LNCAP (cell line): ENCODE data around the gene DMXL1.

Source experiments
- TF ChIP-seq, protein P1 (sequence below): fragments of 450-650 bp; IDR thresholded peaks from 2 replicates; pipeline ENCODE4 v1.5.1; 2017; ENCODE audit warnings: mild to moderate bottlenecking

Gene DMXL1

DNA sequence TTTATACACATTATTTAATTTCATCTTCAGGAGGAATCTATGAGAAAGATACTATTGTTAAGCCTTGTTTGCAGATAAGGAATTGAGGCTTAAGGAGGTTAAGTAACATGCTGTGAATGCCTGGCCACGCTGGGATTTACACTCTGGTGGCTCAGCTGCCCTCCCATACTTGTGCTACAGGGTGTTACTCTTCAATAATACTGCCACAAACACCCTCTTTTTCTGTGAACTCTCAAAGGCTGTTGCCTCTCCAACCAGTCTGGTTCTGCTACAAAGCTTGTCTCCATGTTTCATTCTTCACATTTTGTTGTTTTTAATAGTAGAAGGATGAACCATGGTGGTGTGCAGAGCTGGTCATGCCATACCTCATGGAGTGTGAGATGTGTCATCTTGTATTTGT, 208.2 kb downstream of the DMXL1 start:
- TF ChIP-seq, protein P1, sequence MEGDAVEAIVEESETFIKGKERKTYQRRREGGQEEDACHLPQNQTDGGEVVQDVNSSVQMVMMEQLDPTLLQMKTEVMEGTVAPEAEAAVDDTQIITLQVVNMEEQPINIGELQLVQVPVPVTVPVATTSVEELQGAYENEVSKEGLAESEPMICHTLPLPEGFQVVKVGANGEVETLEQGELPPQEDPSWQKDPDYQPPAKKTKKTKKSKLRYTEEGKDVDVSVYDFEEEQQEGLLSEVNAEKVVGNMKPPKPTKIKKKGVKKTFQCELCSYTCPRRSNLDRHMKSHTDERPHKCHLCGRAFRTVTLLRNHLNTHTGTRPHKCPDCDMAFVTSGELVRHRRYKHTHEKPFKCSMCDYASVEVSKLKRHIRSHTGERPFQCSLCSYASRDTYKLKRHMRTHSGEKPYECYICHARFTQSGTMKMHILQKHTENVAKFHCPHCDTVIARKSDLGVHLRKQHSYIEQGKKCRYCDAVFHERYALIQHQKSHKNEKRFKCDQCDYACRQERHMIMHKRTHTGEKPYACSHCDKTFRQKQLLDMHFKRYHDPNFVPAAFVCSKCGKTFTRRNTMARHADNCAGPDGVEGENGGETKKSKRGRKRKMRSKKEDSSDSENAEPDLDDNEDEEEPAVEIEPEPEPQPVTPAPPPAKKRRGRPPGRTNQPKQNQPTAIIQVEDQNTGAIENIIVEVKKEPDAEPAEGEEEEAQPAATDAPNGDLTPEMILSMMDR, result no peak

DNA sequence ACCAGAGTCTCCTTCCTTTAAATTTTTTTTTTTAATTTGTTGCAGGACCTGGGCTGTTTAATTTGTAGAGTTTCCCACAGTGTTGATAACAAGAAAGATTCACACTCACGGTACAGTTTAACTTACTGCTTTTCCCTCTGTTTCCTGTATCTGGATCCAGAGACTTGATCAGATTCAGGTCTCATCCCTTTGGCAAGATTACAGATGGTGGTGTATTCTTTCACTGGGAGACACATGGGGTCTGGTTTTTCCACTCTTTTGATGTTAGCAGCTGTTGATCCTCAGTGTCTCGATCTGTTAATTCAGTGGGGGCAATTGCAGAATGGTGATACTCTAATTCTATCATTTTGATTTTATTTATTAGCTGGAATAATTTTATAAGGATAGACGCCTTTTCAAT, 209.5 kb downstream of the DMXL1 start:
- TF ChIP-seq, protein P1, result no peak

DNA sequence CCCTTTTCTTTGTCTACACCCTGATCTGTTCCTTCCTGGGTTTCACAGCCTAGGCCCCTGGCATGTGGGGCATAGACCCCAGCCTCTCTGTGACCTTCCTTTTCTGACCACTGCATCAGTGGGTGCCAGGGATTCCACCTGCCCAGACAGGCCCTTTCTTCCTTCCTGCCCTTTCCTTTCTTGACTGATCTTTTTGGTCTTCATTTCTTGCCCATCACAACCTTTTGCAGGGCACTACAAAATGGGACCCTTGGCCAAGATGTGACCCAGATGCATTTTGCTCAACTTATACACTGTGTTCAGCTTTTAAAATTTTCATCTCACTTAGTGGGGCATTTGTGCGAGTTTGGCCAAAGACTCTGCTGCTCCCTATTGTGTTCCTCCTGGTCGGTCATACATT, 211.7 kb downstream of the DMXL1 start:
- TF ChIP-seq, protein P1, result no peak

DNA sequence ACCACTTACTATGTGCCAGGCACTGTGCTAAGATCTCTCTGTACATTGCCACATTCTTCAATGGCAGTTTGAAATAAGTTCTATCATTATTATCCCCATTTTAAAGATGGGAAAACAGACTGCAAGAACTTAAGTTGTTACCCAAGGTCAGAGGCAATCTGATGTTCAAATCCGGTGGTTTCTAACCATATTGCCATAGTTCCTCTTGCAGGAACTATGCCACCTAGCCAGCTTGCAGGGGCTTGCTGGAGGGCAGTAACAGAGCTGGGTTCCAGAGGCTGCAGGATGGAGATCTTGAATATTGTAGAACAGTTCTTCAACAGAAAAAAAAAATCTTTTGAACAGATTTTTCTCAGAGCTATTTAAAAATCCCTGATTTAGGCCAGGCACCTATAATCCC, 213.1 kb downstream of the DMXL1 start:
- TF ChIP-seq, protein P1, result no peak

DNA sequence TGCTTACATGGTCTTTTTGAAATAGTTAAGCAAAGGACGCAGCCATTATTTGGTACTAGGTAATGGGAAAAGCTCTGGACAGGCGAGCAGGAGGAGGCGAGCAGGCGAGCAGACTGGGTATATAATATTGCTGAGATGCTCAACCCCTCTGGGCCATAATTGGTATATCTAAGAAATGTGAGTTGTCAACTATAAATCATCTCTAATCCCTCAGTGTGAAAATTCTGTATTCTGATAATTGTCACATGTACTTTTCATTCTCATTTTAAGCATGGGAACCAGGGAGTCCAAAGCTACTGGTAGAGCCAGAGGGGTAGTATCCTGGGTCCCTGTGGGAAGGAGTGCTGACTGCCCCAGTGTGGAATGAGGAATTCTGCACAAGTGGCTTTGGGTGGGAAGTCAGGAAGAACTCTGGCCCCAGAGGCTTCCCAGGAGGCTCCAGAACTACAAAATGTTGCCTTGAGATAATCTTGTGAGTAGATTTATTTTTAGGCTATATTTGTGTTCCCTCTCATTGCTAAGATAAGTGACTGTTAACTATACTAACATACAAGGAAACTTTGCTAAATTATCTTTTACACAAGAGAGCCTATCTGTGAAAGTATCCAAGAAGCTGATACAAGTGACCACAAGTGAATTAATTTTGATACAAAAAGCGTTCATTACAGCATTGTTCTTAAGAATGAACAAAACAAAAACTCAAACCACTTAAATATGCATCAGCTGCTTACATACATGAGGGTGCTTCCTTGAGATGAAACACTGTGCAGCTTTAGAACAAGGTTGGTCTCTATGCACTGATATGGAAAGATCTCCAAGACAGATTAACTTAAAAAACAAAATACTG, 214.4 kb downstream of the DMXL1 start:
- TF ChIP-seq, protein P1, result no peak

GRCh38 chr5:119286511-119287488, 215.9 kb downstream of the DMXL1 start:
- TF ChIP-seq, protein P1, result no peak

DNA sequence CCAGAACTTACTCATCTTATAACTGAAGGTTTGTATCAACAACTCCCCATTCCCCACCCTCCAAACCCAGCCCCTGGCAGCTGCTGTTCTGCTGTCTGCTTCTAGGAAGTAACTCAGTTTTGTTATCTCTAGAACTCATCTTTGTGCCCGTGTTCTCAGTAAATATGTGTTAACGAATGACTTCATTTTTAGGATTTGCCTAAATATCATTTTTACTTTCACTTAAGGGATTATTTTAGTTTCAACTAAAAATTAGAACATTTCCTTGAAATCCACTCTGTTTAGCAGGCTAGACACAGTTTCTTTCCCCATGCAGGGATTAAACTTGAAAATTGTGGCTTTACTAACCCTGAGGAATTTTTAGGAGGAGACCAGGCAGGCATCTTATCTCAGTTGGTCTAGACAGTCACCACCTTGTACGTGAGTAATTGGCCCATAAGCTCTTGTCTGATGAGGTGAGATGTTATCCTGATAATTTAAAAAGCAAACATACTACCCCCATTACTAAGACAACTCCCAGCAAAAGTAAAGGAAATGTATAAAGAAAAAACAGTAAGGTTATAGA, 216.7 kb downstream of the DMXL1 start:
- TF ChIP-seq, protein P1, result no peak
